Osteoblast (primary cell): Measurements from ENCODE around the gene PRSS21. TPM values are rescaled to one million over a fixed set of nuclear protein-coding genes. Genes with fewer than 3 reads are reported as not detected.

Source experiments
- DNase-seq: peaks from one replicate; pipeline ENCODE4 v3.0.0; 2011; ENCODE audit warnings: low spot score, mixed read lengths; ENCODE audit not compliant: insufficient read length; ENCODE audit errors: missing footprints
- H2AFZ ChIP-seq: 2 replicates; pipeline ENCODE4 v1.6.0; 2011; ENCODE audit warnings: mild to moderate bottlenecking, low read length
- H3K27ac ChIP-seq: 2 replicates; pipeline ENCODE4 v1.5.1; 2011; ENCODE audit warnings: mild to moderate bottlenecking, low read depth, low read length, moderate library complexity
- H3K27me3 ChIP-seq: 2 replicates; pipeline ENCODE4 v1.6.0; 2012; ENCODE audit warnings: mild to moderate bottlenecking, control low read depth, inconsistent platforms, low read length, moderate library complexity; ENCODE audit not compliant: insufficient read depth
- H3K36me3 ChIP-seq: 2 replicates; pipeline ENCODE4 v1.5.1; 2011; ENCODE audit warnings: mild to moderate bottlenecking, low read length, control low read depth, moderate library complexity; ENCODE audit not compliant: insufficient read depth
- H3K4me1 ChIP-seq: 2 replicates; pipeline ENCODE4 v1.5.1; 2011; ENCODE audit warnings: mild to moderate bottlenecking, low read length, control low read depth, moderate library complexity; ENCODE audit not compliant: insufficient read depth
- H3K4me2 ChIP-seq: 2 replicates; pipeline ENCODE4 v1.6.0; 2011; ENCODE audit warnings: mild to moderate bottlenecking, low read length; ENCODE audit not compliant: insufficient read depth
- H3K4me3 ChIP-seq: fragments of 200-600 bp; sonication (generic); 3 replicates; pipeline ENCODE4 v1.5.1; 2012; ENCODE audit warnings: mild to moderate bottlenecking, low read length, inconsistent platforms; ENCODE audit not compliant: insufficient read depth
- H3K79me2 ChIP-seq: 2 replicates; pipeline ENCODE4 v1.6.0; 2012; ENCODE audit warnings: mild to moderate bottlenecking, low read length, control low read depth, inconsistent platforms; ENCODE audit not compliant: insufficient read depth
- H3K9me3 ChIP-seq: 2 replicates; pipeline ENCODE4 v1.5.1; 2011; ENCODE audit warnings: low read depth, low read length, control low read depth
- H4K20me1 ChIP-seq: 2 replicates; pipeline ENCODE4 v1.6.0; 2012; ENCODE audit warnings: mild to moderate bottlenecking, low read length, control low read depth; ENCODE audit not compliant: insufficient read depth
- CTCF ChIP-seq: IDR thresholded peaks from 2 replicates; pipeline ENCODE4 v1.5.1; 2011; ENCODE audit warnings: mild to moderate bottlenecking, low read depth, low read length, moderate library complexity; ENCODE audit errors: extremely low read depth
- total RNA-seq: library from RNA; depleted of rRNA; stranded (reverse); fragments of >200 nt; gene quantifications from 2 replicates; pipeline ENCODE4 v1.2.3, GENCODE V29; 2012

PRSS21 gene
- total RNA-seq, 1 donor: not detected

GRCh38 chr16:2838928-2839327 is 21.9 kb downstream of the PRSS21 start:
- peak; percentile 90 for TF ChIP-seq CTCF
- DNase-seq: peak; percentile 98

GRCh38 chr16:2839650-2840450 is 22.8 kb downstream of the PRSS21 start:
- peak; percentile 65 for DNase-seq
- TF ChIP-seq CTCF: no peak
- Histone ChIP-seq H3K79me2 (no peaks in the 10 kb centered on the region), H3K27me3 (no peaks in the 10 kb centered on the region), H3K4me2 (no peak overlapping the region), H4K20me1 (no peaks in the 10 kb centered on the region), H3K9me3 (no peaks in the 10 kb centered on the region), H3K36me3 (no peaks in the 10 kb centered on the region), H3K4me1 (peaks cover 18% of the 10 kb centered on the region), H2AFZ (no peak overlapping the region), H3K27ac (no peak overlapping the region), H3K4me3 (no peak overlapping the region)

More at GRCh38 chr16:2838928-2839327, 21.9 kb downstream of the PRSS21 start:
- Histone ChIP-seq H3K4me3 (no peak overlapping the region), H3K4me2 (no peak overlapping the region), H4K20me1 (no peaks in the 10 kb centered on the region), H3K9me3 (no peaks in the 10 kb centered on the region), H3K27me3 (no peaks in the 10 kb centered on the region), H3K79me2 (no peaks in the 10 kb centered on the region), H3K36me3 (no peaks in the 10 kb centered on the region), H2AFZ (no peak overlapping the region), H3K27ac (no peak overlapping the region), H3K4me1 (peaks cover 18% of the 10 kb centered on the region)

GRCh38 chr16:2840914-2841313 is 23.9 kb downstream of the PRSS21 start:
- H3K4me1 ChIP-seq: peaks cover 9% of the 10 kb centered on the region
- H3K79me2 ChIP-seq: no peaks in the 10 kb centered on the region
- no peak overlapping the region for H3K27ac ChIP-seq
- no peaks in the 10 kb centered on the region for H4K20me1 ChIP-seq
- H3K36me3 ChIP-seq: no peaks in the 10 kb centered on the region
- DNase-seq: peak; percentile 57
- no peak overlapping the region for H3K4me3 ChIP-seq
- no peak overlapping the region for H3K4me2 ChIP-seq
- TF ChIP-seq CTCF: no peak
- no peaks in the 10 kb centered on the region for H3K27me3 ChIP-seq
- H2AFZ ChIP-seq: no peak overlapping the region
- H3K9me3 ChIP-seq: no peaks in the 10 kb centered on the region

GRCh38 chr16:2841606-2842339 is 24.7 kb downstream of the PRSS21 start:
- no peak overlapping the region for H3K27ac ChIP-seq
- peak; percentile 73 for DNase-seq
- H3K4me2 ChIP-seq: peak overlapping the region; percentile 64
- H3K27me3 ChIP-seq: no peaks in the 10 kb centered on the region
- peaks cover 8% of the 10 kb centered on the region for H3K4me1 ChIP-seq
- H3K9me3 ChIP-seq: no peaks in the 10 kb centered on the region
- no peaks in the 10 kb centered on the region for H4K20me1 ChIP-seq
- peak overlapping the region; percentile 89 for H2AFZ ChIP-seq
- H3K36me3 ChIP-seq: no peaks in the 10 kb centered on the region
- TF ChIP-seq CTCF: no peak
- H3K4me3 ChIP-seq: peak overlapping the region; percentile 53
- no peaks in the 10 kb centered on the region for H3K79me2 ChIP-seq
